H1 (cell line): ENCODE measurements around the gene ATG9B. TPM values are rescaled to one million over a fixed set of nuclear protein-coding genes. Genes with fewer than 3 reads are reported as not detected.

ENCODE experiments used
- CTCF ChIA-PET: fragments of 300-600 bp; sonication (Branson Sonifier 250); formaldehyde crosslinking; loops from one replicate; lab custom pipeline; 2021; ENCODE audit not compliant: partially characterized antibody; lab: Charles Lee
- POLR2A ChIA-PET: fragments of 300-600 bp; sonication (Branson Sonifier 250); formaldehyde crosslinking; loops from one replicate; lab custom pipeline; 2021; ENCODE audit warnings: inconsistent platforms; ENCODE audit not compliant: partially characterized antibody; lab: Charles Lee
- DNase-seq, 2 experiments: peaks; one replicate each; pipeline versions ENCODE4 v3.0.0 to v3.0.0-alpha.2; 2010 to 2022; ENCODE audit warnings: low spot score in 2 of 2, low read depth in 1 of 2, mixed read lengths in 1 of 2
- FAIRE-seq: peaks from 2 replicates; lab custom pipeline; 2011; peaks lifted over from hg19 to GRCh38; lab: Jason Lieb, UNC
- H2AFZ ChIP-seq: 2 replicates; pipeline ENCODE4 v1.8.1; 2012; ENCODE audit warnings: low read length, inconsistent platforms
- H2AK5ac ChIP-seq: 2 replicates; pipeline ENCODE4 v1.6.1; 2013; ENCODE audit warnings: low read depth, low read length
- H2BK120ac ChIP-seq: replicated peaks from 2 replicates; pipeline ENCODE3; 2013; ENCODE audit warnings: low read depth, low read length, inconsistent platforms
- H2BK12ac ChIP-seq: 2 replicates; pipeline ENCODE4 v1.6.1; 2013; ENCODE audit warnings: low read depth, low read length
- H2BK15ac ChIP-seq: 2 replicates; pipeline ENCODE4 v1.6.1; 2013; ENCODE audit warnings: low read length
- H2BK20ac ChIP-seq: 2 replicates; pipeline ENCODE4 v1.6.1; 2013; ENCODE audit warnings: low read length
- H2BK5ac ChIP-seq: 2 replicates; pipeline ENCODE4 v1.6.1; 2013; ENCODE audit warnings: low read depth, low read length
- H3K14ac ChIP-seq: 2 replicates; pipeline ENCODE4 v1.6.1; 2013; ENCODE audit warnings: inconsistent platforms; ENCODE audit not compliant: insufficient read length
- H3K18ac ChIP-seq: 2 replicates; pipeline ENCODE4 v1.6.1; 2013; ENCODE audit warnings: low read length; ENCODE audit errors: extremely low read depth
- H3K23ac ChIP-seq: 2 replicates; pipeline ENCODE4 v1.6.1; 2013; ENCODE audit warnings: inconsistent platforms; ENCODE audit not compliant: insufficient read length
- H3K23me2 ChIP-seq: 2 replicates; pipeline ENCODE4 v1.6.1; 2013; ENCODE audit warnings: low read depth, low read length
- H3K27ac ChIP-seq: 2 replicates; pipeline ENCODE4 v1.6.1; 2011; ENCODE audit warnings: low read depth, low read length, inconsistent platforms
- H3K27me3 ChIP-seq, 4 experiments: replicated peaks in 1 of 4; 1 replicate in 1 of 4; 2 replicates in 3 of 4; pipeline versions ENCODE4 v1.6.1 to v1.8.1; 2011 to 2013; ENCODE audit warnings: low read length in 3 of 4, mild to moderate bottlenecking in 3 of 4, inconsistent platforms in 2 of 4, mixed read lengths in 2 of 4, moderate library complexity in 1 of 4; ENCODE audit not compliant: control insufficient read depth in 3 of 4, insufficient read depth in 3 of 4; ENCODE audit errors: extremely low read depth in 1 of 4
- H3K36me3 ChIP-seq, 4 experiments: 2 replicates each; pipeline versions ENCODE4 v1.6.1 to v1.8.1; 2011 to 2013; ENCODE audit warnings: mild to moderate bottlenecking in 4 of 4, low read length in 3 of 4, moderate library complexity in 2 of 4, control low read depth in 1 of 4, inconsistent platforms in 1 of 4; ENCODE audit not compliant: insufficient read depth in 4 of 4, control insufficient read depth in 2 of 4
- H3K4ac ChIP-seq: replicated peaks from 2 replicates; pipeline ENCODE3; 2013; ENCODE audit warnings: low read length, low read depth, mixed read lengths, inconsistent platforms; ENCODE audit not compliant: insufficient read length
- H3K4me1 ChIP-seq, 4 experiments: replicated peaks in 1 of 4; 1 replicate in 1 of 4; 2 replicates in 3 of 4; pipeline versions ENCODE4 v1.6.1 to v1.8.1; 2011 to 2013; ENCODE audit warnings: low read length in 3 of 4, inconsistent platforms in 2 of 4, mixed read lengths in 1 of 4; ENCODE audit not compliant: insufficient read depth in 4 of 4, control insufficient read depth in 3 of 4
- H3K4me2 ChIP-seq, 2 experiments: 2 replicates each; pipeline versions ENCODE4 v1.6.1 to v1.8.1; 2011 to 2013; ENCODE audit warnings: low read depth in 2 of 2, low read length in 2 of 2, control low read depth in 1 of 2, inconsistent platforms in 1 of 2, mild to moderate bottlenecking in 1 of 2; ENCODE audit not compliant: insufficient read depth in 1 of 2
- H3K4me3 ChIP-seq, 4 experiments: fragments of 200-600, 300-600 bp in 1 of 4; sonication (generic), shearing (Covaris generic), sonication (Bioruptor Twin) in 1 of 4; 2 replicates each; pipeline versions ENCODE4 v1.5.1 to v1.8.1; 2011 to 2016; ENCODE audit warnings: low read length in 4 of 4, low read depth in 3 of 4, control low read depth in 2 of 4, inconsistent platforms in 2 of 4, mild to moderate bottlenecking in 2 of 4, mixed read lengths in 1 of 4, moderate library complexity in 1 of 4; ENCODE audit not compliant: insufficient read depth in 2 of 4; ENCODE audit errors: extremely low read depth in 1 of 4
- H3K56ac ChIP-seq: replicated peaks from 2 replicates; pipeline ENCODE3; 2013; ENCODE audit warnings: low read depth, mild to moderate bottlenecking, mixed read lengths, low read length, inconsistent platforms; ENCODE audit not compliant: insufficient read length
- H3K79me1 ChIP-seq: 2 replicates; pipeline ENCODE4 v1.6.1; 2013; ENCODE audit warnings: low read depth, low read length, control low read depth
- H3K79me2 ChIP-seq, 2 experiments: 2 replicates each; pipeline versions ENCODE4 v1.6.1 to v1.8.1; 2012 to 2013; ENCODE audit warnings: low read length in 2 of 2, mild to moderate bottlenecking in 2 of 2, inconsistent platforms in 1 of 2; ENCODE audit not compliant: insufficient read depth in 2 of 2, control insufficient read depth in 1 of 2
- H3K9ac ChIP-seq, 4 experiments: replicated peaks in 1 of 4; 1 replicate in 1 of 4; 2 replicates in 3 of 4; pipeline versions ENCODE4 v1.6.1 to v1.8.1; 2011 to 2013; ENCODE audit warnings: low read depth in 3 of 4, low read length in 3 of 4, control low read depth in 2 of 4, mild to moderate bottlenecking in 2 of 4, moderate library complexity in 2 of 4, inconsistent platforms in 1 of 4; ENCODE audit errors: extremely low read depth in 1 of 4
- H3K9me3 ChIP-seq, 2 experiments: 2 replicates each; pipeline versions ENCODE4 v1.6.1 to v1.8.1; 2012 to 2013; ENCODE audit warnings: mild to moderate bottlenecking in 2 of 2, moderate library complexity in 2 of 2, control low read depth in 1 of 2, inconsistent platforms in 1 of 2, low read depth in 1 of 2, low read length in 1 of 2, mixed read lengths in 1 of 2; ENCODE audit not compliant: insufficient read depth in 2 of 2
- H4K20me1 ChIP-seq, 2 experiments: replicated peaks in 1 of 2; 2 replicates each; pipeline versions ENCODE3 to v1.8.1; 2011 to 2013; ENCODE audit warnings: inconsistent platforms in 2 of 2, low read length in 2 of 2, mild to moderate bottlenecking in 1 of 2; ENCODE audit not compliant: insufficient read depth in 2 of 2, control insufficient read depth in 1 of 2
- H4K5ac ChIP-seq: 2 replicates; pipeline ENCODE4 v1.6.1; 2013; ENCODE audit warnings: low read length, low read depth, mixed read lengths, inconsistent platforms; ENCODE audit not compliant: insufficient read length
- H4K8ac ChIP-seq: 2 replicates; pipeline ENCODE4 v1.8.0; 2013; ENCODE audit warnings: mild to moderate bottlenecking, moderate library complexity, low read length, inconsistent platforms; ENCODE audit not compliant: insufficient read depth; ENCODE audit errors: extremely low read depth
- H4K91ac ChIP-seq: replicated peaks from 2 replicates; pipeline ENCODE3; 2013; ENCODE audit warnings: low read length, mixed read lengths, inconsistent platforms; ENCODE audit not compliant: insufficient read length
- WGBS, 2 experiments: shearing (Covaris generic) in 1 of 2; methylation state at CpG; one replicate each; pipeline versions ENCODE4 v1.1.6 to v1.1.7; 2013 to 2015; ENCODE audit warnings: low lambda C conversion rate in 2 of 2, mixed read lengths in 2 of 2, inconsistent platforms in 1 of 2, low coverage in 1 of 2, missing lambda C conversion rate in 1 of 2; ENCODE audit not compliant: insufficient replicate concordance in 2 of 2, insufficient coverage in 1 of 2, insufficient read length in 1 of 2; ENCODE audit errors: extremely low coverage in 1 of 2, missing lambda C conversion rate in 1 of 2; 5-methylcytosine and 5-hydroxymethylcytosine counted together
- polyA plus RNA-seq, 7 experiments: library from polyadenylated mRNA; depleted of rRNA in 3 of 7; stranded (reverse) in 5 of 7; unstranded in 2 of 7; fragments of >200 nt in 5 of 7; fragments of 200-250 nt in 2 of 7; gene quantifications; 1 replicate in 5 of 7; 2 replicates in 1 of 7; 4 replicates in 1 of 7; pipeline versions ENCODE4 v1.2.1 to v1.2.3, GENCODE V29; 2011 to 2013; ENCODE audit warnings: missing spikeins in 2 of 7, mixed read lengths in 2 of 7
- total RNA-seq: library from RNA; stranded (reverse); fragmentation: NEBNext Ultra II Directional; extraction: Animal tissue kit (Norgen Biotek cat#: 25700); gene quantifications from 2 replicates; pipeline ENCODE4 v1.2.1, GENCODE V29; 2021

Gene ATG9B
- total and polyA plus RNA-seq, 2 of the 8 experiments (the other 6 are each of a cell fraction or from before 2014, with no cell fraction given), result 1.4 to 2.3 TPM

GRCh38 chr7:151065516-151065915 is 41.2 kb upstream of the ATG9B start:
- H2BK12ac ChIP-seq, result no peak overlapping the region
- peaks cover 3% of the 10 kb centered on the region; the same call in 1 of the 2 replicates for H3K79me1 ChIP-seq
- H2BK5ac ChIP-seq, result no peak overlapping the region
- no peak overlapping the region for H2BK120ac ChIP-seq
- no peak overlapping the region for H3K56ac ChIP-seq
- POLR2A ChIA-PET, result interaction anchor here (0.6 to 7.9 kb wide), 4 partner anchors 12 to 376 kb away, joined by 3 to 77 read pairs (median 4); partner anchors contain the start of genes FASTK and TMUB1
- no peak overlapping the region for H3K4me3 ChIP-seq
- H3K4me2 ChIP-seq, result no peak overlapping the region
- no peak overlapping the region for H3K9ac ChIP-seq
- 0 out of 2 replicates have a peak overlapping the region, but pooled peaks have one; percentile 29 for H2BK15ac ChIP-seq
- no peak overlapping the region for H3K18ac ChIP-seq
- peaks cover 5 to 10% of the 10 kb centered on the region in 2 experiments for H4K20me1 ChIP-seq
- no peak overlapping the region for H3K23ac ChIP-seq
- 88% methylated on average over 14 of the region's 14 CpGs; no CpG with 5 or more reads in 1 of the 2 experiments for WGBS, 2 experiments
- no peak overlapping the region for H3K27ac ChIP-seq
- DNase-seq (no peak), FAIRE-seq (no peak)
- no peak overlapping the region for H3K14ac ChIP-seq
- no peaks in the 10 kb centered on the region for H3K9me3 ChIP-seq
- no peak overlapping the region for H4K5ac ChIP-seq
- peaks cover 0 to 8% of the 10 kb centered on the region in 2 experiments; a peak in 1 of 4 replicates for H3K79me2 ChIP-seq
- no peak overlapping the region for H2AK5ac ChIP-seq
- peaks cover 6 to 26% (median 22%) of the 10 kb centered on the region in 4 experiments for H3K4me1 ChIP-seq
- peaks cover 13 to 47% (median 28%) of the 10 kb centered on the region in 4 experiments for H3K36me3 ChIP-seq
- H3K23me2 ChIP-seq, result peaks cover 14% of the 10 kb centered on the region; the same call in 1 of the 2 replicates
- no peak overlapping the region for H4K91ac ChIP-seq
- H4K8ac ChIP-seq, result 0 out of 2 replicates have a peak overlapping the region, but pooled peaks have one; percentile 12
- H3K4ac ChIP-seq, result no peak overlapping the region
- no peaks in the 10 kb centered on the region for H3K27me3 ChIP-seq
- H2BK20ac ChIP-seq, result no peak overlapping the region
- CTCF ChIA-PET, result interaction anchor here (0.8 to 9.0 kb wide), 6 partner anchors 12 to 167 kb away, joined by 3 to 81 read pairs (median 4); partner anchors contain the start of gene CHPF2
- H2AFZ ChIP-seq, result no peak overlapping the region
